SH-SY5Y (cell line): ENCODE results near the gene SLFNL1.

Source experiments
- GATA2 ChIP-seq: IDR thresholded peaks from 2 replicates; pipeline ENCODE4 v1.6.1; 2011; ENCODE audit warnings: mild to moderate bottlenecking, low read depth, low read length
- GATA3 ChIP-seq: IDR thresholded peaks from 2 replicates; pipeline ENCODE4 v1.6.1; 2011; ENCODE audit warnings: low read depth, mild to moderate bottlenecking, low read length, moderate library complexity

SLFNL1 gene

GRCh38 chr1:41021526-41022308 lies at the start of gene SLFNL1:
SLFNL1 (minus strand) TSS chr1:41021725; CDS start chr1:41020660, 1,065 bp downstream.
- no peak for TF ChIP-seq GATA3

DNA sequence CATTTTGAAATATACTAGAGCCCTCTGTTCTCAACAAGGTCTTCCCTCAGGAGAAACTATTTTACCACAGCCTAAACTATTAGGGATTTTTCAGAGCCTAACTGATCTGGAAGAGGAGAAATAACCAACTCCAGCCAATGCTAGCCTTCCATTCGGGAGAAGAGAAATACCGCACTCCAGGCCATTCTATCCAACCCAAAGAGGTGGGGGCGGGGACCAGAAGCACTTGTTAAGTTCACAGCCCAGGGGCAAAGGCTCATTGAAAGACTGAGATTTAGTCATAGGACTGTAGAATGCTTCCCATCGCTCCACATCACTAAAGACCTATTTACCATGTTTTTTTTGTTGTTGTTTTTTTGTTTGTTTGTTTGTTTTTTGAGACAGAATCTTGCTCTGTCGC lies 35.4 kb upstream of the SLFNL1 start:
- TF ChIP-seq GATA2 = no peak

GRCh38 chr1:41053316-41053715 lies 31.8 kb upstream of the SLFNL1 start:
- no peak for TF ChIP-seq GATA2
- no peak for TF ChIP-seq GATA3

DNA sequence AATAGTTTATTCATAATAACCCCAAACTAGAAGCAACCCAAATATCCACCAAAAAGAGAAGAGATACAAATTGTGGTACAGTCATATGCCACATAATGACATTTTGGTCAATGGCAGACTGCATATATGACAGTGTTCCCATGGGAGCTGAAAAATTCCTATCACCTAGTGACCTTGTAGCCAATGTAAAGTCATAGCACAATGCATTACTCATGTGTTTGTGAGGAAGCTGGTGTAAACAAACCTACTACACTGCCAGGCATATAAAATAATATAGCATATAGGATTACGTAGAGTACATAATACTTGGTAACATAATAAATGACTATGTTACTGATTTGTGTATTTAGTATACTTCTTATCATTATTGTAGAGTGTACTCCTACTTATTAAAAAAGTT lies 29.5 kb upstream of the SLFNL1 start:
- TF ChIP-seq GATA3 (no peak), GATA2 (no peak)

- TF ChIP-seq GATA2 = no peak
- no peak for TF ChIP-seq GATA3
Observed at GRCh38 chr1:41048540-41048939, 27.0 kb upstream of the SLFNL1 start.

- no peak for TF ChIP-seq GATA2
Observed at GRCh38 chr1:41046347-41046775, 24.8 kb upstream of the SLFNL1 start.

DNA sequence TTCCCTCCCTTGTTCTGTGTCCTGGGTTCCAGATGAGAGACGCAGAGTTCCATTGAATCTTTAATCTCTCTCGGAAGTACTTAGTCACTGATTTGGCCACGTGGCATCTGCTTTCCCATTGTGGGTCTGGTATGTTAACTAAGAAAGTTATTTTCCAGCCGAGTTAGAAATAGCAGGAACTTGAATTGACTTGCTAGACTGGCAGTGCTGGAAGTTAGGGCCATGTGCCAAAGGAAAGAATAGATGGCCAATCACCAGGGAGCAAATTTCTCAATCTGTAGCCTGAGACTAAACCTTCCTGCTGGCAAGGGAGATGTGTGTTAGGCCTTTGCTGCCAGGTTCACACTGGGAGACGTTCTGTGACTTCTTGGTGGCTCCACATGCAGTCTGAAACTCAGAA lies 24.2 kb upstream of the SLFNL1 start:
- TF ChIP-seq GATA3 = no peak
- TF ChIP-seq GATA2 = no peak

DNA sequence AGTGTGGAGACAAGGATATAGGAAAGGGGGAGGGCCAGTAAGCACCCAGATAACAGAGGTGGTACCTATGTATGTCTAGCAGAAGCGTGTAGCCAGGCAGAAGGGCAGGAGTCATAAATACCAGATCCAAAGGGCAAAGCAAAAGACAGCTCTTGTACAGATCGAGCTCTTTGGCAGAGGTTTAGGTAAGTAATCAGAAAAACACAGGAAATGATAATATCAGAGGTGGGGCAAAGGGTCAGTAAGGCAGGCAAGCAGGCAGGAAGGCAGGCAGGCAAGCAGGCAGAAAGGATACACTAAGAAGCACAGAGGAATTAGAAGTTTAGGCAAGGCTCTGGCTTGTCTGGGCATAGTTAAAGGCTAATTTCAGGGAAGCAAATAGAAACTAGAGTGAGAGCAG lies 22.7 kb upstream of the SLFNL1 start:
- TF ChIP-seq GATA2 (no peak), GATA3 (no peak)

- TF ChIP-seq GATA2 = no peak
- TF ChIP-seq GATA3 = no peak
Observed at GRCh38 chr1:41041614-41042270, 20.2 kb upstream of the SLFNL1 start.

DNA sequence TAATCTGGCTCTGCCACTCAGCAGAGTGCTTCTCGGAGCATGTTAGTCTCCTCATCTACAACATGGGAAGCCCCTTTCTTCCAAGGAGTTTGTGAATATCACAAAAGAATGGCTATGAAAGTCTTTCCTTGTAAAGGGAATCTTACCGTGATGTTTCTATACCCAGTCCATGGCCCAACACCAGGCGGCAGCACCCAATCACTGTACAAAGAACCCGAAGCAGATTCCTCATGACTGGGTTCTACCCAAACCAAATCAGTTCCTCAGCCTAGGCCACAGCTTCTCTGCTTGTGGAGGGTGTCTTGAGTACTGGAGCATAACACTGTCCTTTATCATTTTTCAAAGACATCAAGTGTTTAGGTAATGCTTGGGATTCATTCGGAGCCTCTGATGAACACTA lies 16.6 kb upstream of the SLFNL1 start:
- TF ChIP-seq GATA3 (no peak), GATA2 (no peak)

DNA sequence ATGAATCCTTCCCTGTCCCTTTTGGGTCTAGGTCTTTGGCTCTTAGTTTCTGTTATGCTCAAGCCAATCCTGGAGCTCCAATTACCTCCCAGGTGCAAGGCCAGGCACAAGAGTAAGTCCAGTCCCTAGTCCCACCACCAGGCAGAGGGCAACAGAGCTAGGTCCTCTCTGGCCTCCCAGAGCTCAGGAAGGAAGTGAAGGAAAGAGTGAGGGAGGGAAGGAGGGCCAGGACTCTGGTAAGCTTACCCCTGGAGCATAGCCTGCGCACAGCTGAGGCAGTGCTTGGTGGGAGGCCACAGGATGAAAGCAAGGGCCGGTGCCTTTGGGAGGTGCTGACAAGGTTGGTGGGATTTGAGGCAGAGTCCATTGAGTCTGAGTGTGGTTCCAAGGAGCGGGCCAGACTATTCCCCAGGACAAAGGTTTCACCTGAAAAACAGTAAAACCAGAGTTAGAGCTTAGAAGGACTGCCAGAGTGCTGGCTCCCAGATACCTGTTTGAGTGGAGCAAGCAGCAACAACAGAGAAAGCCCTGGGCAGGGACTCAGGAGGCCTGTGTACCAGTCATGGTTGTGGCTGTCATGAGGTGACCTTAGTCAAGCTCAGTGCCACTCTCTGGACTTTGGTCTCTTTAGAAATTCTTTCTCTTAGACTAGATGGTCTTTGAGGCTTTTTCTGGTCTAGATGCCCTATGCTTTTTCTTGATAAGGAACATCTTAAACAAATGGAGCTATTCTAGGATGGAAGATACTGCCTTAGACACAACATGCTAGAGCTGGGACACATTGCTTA lies 15.8 kb upstream of the SLFNL1 start:
- no peak for TF ChIP-seq GATA2
- no peak for TF ChIP-seq GATA3

DNA sequence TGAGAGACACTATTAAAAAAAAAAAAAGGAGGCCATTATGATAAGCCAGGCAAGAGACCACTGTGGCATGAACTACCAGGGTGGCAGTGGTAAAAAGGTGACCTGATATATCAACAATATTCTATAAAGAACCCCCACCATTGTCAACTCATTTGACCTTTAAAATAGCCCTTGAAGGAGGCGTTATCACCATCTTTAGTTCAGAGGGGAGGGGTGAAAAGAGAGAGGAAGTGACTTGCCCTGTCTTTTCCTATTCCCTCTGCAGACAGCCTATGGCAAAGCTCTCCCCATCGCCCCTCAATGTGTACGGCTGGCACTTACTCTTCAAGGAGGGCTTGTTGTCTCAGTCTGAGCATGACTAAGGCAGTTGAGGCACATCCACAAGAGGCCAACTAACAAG lies 11.7 kb upstream of the SLFNL1 start:
- TF ChIP-seq GATA2 (no peak), GATA3 (no peak)

GRCh38 chr1:41032147-41032546 lies 10.6 kb upstream of the SLFNL1 start:
- TF ChIP-seq GATA2 (no peak), GATA3 (no peak)

- TF ChIP-seq GATA2 (no peak), GATA3 (no peak)
Observed at GRCh38 chr1:41030872-41031616, 9.5 kb upstream of the SLFNL1 start.

DNA sequence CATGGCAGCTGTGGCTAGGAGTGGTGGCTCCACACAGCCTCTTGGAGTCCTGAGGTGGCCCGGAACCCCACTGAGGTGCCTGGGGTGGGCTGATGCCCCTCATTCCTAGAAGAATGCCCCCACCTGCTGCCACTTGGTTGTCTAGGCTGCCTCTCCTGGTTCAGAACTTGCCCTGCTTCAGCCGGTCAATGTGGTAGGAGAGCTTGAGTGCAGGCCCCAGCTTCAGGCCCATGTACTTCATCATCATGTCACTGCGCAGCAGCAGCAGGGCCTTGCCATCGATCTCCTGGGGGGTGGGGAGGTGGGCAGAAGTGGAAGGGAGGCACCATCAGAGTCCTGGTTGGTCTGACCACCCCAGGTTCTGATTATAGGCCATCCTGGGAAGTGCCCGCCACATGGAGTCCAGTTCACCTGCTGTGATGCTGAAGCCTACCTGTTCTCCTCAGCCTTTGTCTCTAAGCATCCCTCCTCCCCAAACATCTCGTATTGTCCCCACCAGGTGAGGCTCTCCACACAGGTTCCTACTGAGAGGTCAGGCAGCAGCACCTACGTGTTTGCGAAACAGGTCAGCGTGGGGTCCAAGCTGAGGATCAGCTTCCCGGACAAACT lies 6.6 kb upstream of the SLFNL1 start:
- TF ChIP-seq GATA2 (no peak), GATA3 (no peak)
